GM18909 (cell line): ENCODE data around the gene CPE.

ENCODE experiments used
- ATAC-seq: cut with Tn5 transposase; IDR thresholded peaks from one replicate; pipeline ENCODE4 v1.9.1; 2021; ENCODE audit warnings: mild to moderate bottlenecking; ENCODE audit not compliant: unreplicated experiment, poor library complexity

The CPE gene

GRCh38 chr4:165541851-165542459 is 163.1 kb downstream of the CPE start:
- no peak for ATAC-seq

- ATAC-seq = no peak
Observed at GRCh38 chr4:165542476-165542875, 163.7 kb downstream of the CPE start.
